Ascending aorta (tissue), 2 donors: ENCODE data around the gene SFI1. TPM values are rescaled to one million over a fixed set of nuclear protein-coding genes. Genes with fewer than 3 reads are reported as not detected.

Experiments used
- DNase-seq, 2 donors: peaks; one replicate each; pipeline ENCODE4 v3.0.0-alpha.2; 2019; ENCODE audit warnings: low spot score in 2 of 2
- H3K27ac ChIP-seq, 2 donors: fragments of 200-600 bp; sonication (generic); one replicate each; pipeline ENCODE4 v1.5.1; 2016 to 2017; ENCODE audit warnings: mild to moderate bottlenecking in 1 of 2
- H3K27me3 ChIP-seq: fragments of 200-600 bp; sonication (generic); one replicate; pipeline ENCODE4 v1.5.1; 2017
- H3K36me3 ChIP-seq, 2 donors: fragments of 200-600 bp; sonication (generic); one replicate each; pipeline ENCODE4 v1.5.1; 2016
- H3K4me1 ChIP-seq, 2 donors: fragments of 200-600 bp; sonication (generic); one replicate each; pipeline ENCODE4 v1.5.1; 2016 to 2017; ENCODE audit warnings: mild to moderate bottlenecking in 1 of 2
- H3K4me3 ChIP-seq, 2 donors: fragments of 200-600 bp; sonication (generic); one replicate each; pipeline ENCODE4 v1.5.1; 2016 to 2017; ENCODE audit warnings: mild to moderate bottlenecking in 1 of 2
- H3K9me3 ChIP-seq, 2 donors: fragments of 200-600 bp; sonication (generic); one replicate each; pipeline ENCODE4 v1.5.1; 2016
- intact Hi-C: fragments of 100-400 bp; cut with DNase I; formaldehyde crosslinking; loops from one replicate; pipeline ENCODE4 v1.15.1; 2023
- total RNA-seq: library from RNA; depleted of rRNA; stranded (reverse); fragments of >200 nt; gene quantifications from one replicate; pipeline ENCODE4 v1.1.0, GENCODE V29; 2016
- TF ChIP-seq, protein P1 (sequence below), 3 experiments: fragments of 200-600 bp in 2 of 3; fragments of 450-650 bp in 1 of 3; sonication (generic) in 2 of 3; IDR thresholded peaks; one replicate each; pipeline ENCODE4 v1.5.1; 2016 to 2019; ENCODE audit warnings: antibody characterized with exemption in 3 of 3, mild to moderate bottlenecking in 1 of 3, moderate library complexity in 1 of 3

The SFI1 gene
- total RNA-seq, 1 donor from 2014 or later = 31.0 TPM

DNA sequence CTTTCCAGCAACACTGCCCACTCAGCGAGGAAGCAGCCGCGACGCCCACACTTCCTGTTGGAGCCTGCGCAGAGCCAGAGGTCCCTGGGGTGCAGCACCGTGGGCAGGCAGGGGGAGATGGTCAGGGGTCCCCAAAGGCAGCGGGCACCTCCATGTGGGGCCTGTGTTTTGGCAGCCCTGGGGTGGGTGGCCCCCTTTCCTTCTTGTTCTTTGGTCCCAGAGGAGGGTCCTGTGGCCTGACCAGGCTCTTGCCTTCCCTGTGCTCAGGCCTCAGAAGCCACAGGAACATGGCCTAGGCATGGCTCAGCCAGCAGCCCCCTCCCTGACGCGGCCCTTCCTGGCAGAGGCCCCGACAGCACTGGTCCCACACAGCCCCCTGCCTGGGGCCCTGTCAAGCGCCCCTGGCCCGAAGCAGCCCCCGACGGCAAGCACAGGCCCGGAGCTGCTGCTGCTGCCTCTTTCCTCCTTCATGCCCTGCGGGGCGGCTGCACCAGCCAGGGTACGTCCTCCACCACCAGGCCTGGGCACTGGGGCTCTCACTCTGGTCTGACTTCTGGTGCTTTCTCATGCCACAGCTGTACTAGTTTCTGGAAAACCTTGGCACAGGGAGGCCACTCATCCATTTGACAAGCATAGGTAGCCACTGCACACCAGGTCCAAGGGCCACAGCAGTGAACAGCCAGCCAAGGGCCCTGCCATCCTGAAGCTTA, 118.6 kb downstream of the SFI1 start:
- DNase-seq = no peak
- no peak overlapping the region for H3K27ac ChIP-seq
- no peaks in the 10 kb centered on the region for H3K4me1 ChIP-seq
- intact Hi-C loops = no loop called here
- TF ChIP-seq, protein P1, sequence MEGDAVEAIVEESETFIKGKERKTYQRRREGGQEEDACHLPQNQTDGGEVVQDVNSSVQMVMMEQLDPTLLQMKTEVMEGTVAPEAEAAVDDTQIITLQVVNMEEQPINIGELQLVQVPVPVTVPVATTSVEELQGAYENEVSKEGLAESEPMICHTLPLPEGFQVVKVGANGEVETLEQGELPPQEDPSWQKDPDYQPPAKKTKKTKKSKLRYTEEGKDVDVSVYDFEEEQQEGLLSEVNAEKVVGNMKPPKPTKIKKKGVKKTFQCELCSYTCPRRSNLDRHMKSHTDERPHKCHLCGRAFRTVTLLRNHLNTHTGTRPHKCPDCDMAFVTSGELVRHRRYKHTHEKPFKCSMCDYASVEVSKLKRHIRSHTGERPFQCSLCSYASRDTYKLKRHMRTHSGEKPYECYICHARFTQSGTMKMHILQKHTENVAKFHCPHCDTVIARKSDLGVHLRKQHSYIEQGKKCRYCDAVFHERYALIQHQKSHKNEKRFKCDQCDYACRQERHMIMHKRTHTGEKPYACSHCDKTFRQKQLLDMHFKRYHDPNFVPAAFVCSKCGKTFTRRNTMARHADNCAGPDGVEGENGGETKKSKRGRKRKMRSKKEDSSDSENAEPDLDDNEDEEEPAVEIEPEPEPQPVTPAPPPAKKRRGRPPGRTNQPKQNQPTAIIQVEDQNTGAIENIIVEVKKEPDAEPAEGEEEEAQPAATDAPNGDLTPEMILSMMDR (IDR thresholded peaks at IDR 0.05) = no peak
- H3K9me3 ChIP-seq = no peaks in the 10 kb centered on the region
- no peaks in the 10 kb centered on the region for H3K27me3 ChIP-seq
- H3K4me3 ChIP-seq = no peak overlapping the region
- H3K36me3 ChIP-seq = peaks cover 16 to 41% of the 10 kb centered on the region in 2 donors

DNA sequence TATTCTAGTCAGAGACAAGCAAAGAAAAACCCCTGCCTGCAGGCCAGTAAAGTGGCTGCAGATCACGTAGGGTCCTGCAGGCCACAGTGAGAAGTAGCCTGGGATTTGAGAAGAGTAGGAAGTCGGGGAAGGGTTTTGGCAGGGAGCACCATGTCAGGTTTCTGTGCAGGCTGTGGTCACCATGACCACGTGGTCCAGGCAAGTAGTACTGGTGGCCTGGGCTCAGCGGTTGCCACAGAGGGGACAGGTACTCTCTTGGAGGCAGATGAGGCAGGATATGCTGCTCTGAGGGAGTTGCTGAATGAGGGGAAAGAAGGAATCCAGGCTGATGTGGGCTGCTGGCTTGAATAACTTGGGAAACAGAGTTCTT, 119.1 kb downstream of the SFI1 start:
- no peaks in the 10 kb centered on the region for H3K4me1 ChIP-seq
- TF ChIP-seq, protein P1 (IDR thresholded peaks at IDR 0.05) = no peak
- DNase-seq = no peak
- no peak overlapping the region for H3K27ac ChIP-seq
- intact Hi-C loops = no loop called here
- no peaks in the 10 kb centered on the region for H3K27me3 ChIP-seq
- H3K36me3 ChIP-seq = peaks cover 21 to 46% of the 10 kb centered on the region in 2 donors
- no peaks in the 10 kb centered on the region for H3K9me3 ChIP-seq
- no peak overlapping the region for H3K4me3 ChIP-seq

DNA sequence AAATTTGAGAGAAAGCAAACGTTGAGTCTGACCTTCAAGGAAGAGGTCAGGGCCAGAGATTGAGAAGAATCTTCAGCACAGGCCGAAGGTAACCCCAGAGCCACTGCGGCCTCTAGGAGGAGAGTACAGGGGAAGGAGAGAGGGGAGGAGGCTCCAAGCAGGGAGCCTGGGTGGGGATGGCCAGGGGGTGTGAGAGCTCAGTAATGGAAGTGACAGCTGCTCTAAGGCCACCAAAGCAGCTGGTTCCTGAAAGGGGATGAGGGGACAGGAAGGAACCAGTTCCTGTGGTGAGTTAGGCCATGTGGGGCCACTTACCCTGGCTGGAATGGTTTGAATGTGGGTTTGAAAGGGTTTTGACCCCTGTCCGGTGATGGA, 119.6 kb downstream of the SFI1 start:
- H3K27ac ChIP-seq = no peak overlapping the region
- H3K4me1 ChIP-seq = no peaks in the 10 kb centered on the region
- TF ChIP-seq, protein P1 (IDR thresholded peaks at IDR 0.05) = no peak
- H3K36me3 ChIP-seq = peaks cover 26 to 50% of the 10 kb centered on the region in 2 donors
- intact Hi-C loops = no loop called here
- no peak for DNase-seq
- no peaks in the 10 kb centered on the region for H3K27me3 ChIP-seq
- no peaks in the 10 kb centered on the region for H3K9me3 ChIP-seq
- H3K4me3 ChIP-seq = no peak overlapping the region

DNA sequence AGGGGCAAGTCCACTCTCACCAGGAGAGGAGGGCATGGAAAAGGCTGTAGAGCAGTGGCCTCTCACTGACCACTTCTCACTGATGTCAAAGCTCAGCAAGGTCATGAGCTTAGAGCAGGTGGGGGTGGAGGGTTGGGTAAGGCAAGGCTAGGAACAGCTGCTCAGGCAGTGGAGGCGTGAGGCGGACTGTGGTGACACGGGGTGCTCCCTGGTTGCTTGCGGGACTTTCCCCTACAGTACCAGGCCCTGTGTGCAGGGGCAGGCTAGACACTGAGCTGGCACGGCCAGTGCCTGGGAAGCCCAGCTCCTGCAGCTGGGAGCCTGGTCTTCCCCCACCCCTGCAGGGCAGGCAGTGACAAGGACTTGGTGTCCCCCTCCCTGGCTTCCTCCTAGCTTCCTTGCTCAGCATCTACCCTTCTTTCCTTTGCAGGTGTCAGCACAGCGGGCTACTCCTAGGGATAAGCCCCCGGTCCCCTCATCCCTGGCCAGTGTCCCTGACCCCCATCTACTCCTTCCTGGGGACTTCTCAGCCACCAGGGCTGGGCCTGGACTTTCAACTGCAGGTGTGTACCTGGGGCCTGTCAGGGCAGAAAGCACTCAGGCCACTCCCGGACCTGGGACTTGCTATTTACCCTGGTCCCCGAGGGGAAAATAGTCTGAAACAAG, 120.1 kb downstream of the SFI1 start:
- no peaks in the 10 kb centered on the region for H3K4me1 ChIP-seq
- no peak overlapping the region for H3K27ac ChIP-seq
- H3K9me3 ChIP-seq = no peaks in the 10 kb centered on the region
- intact Hi-C loops = no loop called here
- H3K36me3 ChIP-seq = peaks cover 30 to 50% of the 10 kb centered on the region in 2 donors
- TF ChIP-seq, protein P1 (IDR thresholded peaks at IDR 0.05) = no peak
- H3K4me3 ChIP-seq = no peak overlapping the region
- H3K27me3 ChIP-seq = no peaks in the 10 kb centered on the region
- DNase-seq = no peak

DNA sequence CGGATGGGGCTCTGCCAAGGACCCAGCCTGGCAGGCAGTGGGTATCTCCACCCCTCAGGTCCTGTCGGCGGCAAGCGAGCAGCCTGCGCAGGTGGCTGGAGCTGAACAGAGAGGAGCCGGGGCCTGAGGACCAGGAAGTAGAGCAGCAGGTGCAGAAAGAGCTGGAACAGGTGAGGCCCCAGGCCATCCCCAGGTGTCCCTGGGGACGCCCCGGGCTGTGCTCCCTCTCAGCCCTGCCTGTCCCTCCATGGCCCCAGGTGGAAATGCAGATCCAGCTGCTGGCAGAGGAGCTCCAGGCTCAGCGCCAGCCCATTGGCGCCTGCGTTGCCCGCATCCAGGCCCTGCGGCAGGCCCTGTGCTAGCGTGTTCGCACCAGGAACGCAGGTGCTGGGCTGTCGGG, 121.7 kb downstream of the SFI1 start:
- Histone ChIP-seq H3K9me3 (no peaks in the 10 kb centered on the region), H3K27ac (no peak overlapping the region), H3K4me3 (no peak overlapping the region), H3K4me1 (no peaks in the 10 kb centered on the region), H3K27me3 (no peaks in the 10 kb centered on the region), H3K36me3 (peaks cover 33 to 55% of the 10 kb centered on the region in 2 donors)
- intact Hi-C loops = no loop called here
- TF ChIP-seq, protein P1 (IDR thresholded peaks at IDR 0.05) = no peak
- DNase-seq = no peak
